Measurements from ENCODE around the gene OTOL1. TPM values are rescaled to one million over a fixed set of nuclear protein-coding genes. Genes with fewer than 3 reads are reported as not detected.

OTOL1 gene
- total RNA-seq, 1 experiment from 2014 or later = not detected

DNA sequence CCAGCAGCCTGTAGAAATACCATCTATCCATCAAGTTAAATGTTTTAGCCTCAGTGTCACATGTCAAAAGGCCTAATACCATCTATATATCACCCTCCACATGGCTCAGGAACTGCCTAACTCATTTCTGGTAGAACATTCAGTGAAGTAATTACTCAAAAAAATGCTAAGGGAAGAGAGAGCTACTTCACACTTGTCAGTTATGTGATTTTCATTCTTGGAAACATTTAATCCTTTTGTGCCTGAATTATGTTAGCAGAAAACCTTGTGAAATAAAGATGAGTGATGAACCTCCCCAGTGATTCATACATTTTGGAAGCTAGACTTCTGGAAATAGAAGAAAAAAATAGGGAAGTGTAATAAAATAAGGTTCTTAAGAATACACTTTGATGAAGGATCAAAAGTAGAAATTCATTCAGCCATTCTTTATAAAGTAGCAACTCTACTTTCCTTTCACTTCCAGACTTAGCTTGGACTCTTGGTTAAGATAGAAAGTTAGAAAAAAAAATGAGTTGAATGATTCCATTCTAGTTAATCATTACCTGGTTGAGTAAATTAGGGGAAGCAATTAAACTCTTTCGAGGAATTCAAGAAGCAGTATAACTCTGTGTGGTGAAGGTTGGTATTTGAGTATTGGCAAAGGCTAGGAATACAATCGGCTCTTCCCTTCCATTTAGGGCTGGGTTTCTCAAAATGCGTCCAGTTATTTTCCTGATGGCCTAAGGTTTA is 3.6 kb downstream of the OTOL1 start:
- ChIA-PET POLR2A (ENCODE audit: low non-redundant PET) (no interaction called here), CTCF (no interaction called here)
- TF ChIP-seq CTCF (conservative IDR thresholded peaks at IDR 0.05; ENCODE audit: low read depth, low read length) = no peak
- no peak for TF ChIP-seq EZH2 (IDR thresholded peaks at IDR 0.05; ENCODE audit: borderline replicate concordance, low read depth, low read length, poor library complexity, severe bottlenecking)
- Histone ChIP-seq H3K27me3 (replicated peaks; ENCODE audit: insufficient read depth, low read depth, low read length, poor library complexity) (no peaks in the 10 kb centered on the region), H3K4me1 (ENCODE audit: insufficient read depth, low read length, poor library complexity, severe bottlenecking) (no peaks in the 10 kb centered on the region), H3K4me3 (ENCODE audit: low read depth, low read length, poor library complexity, severe bottlenecking) (no peak overlapping the region), H3K27ac (ENCODE audit: low read depth, low read length, poor library complexity, severe bottlenecking) (no peak overlapping the region), H3K36me3 (ENCODE audit: insufficient read depth, low read length, poor library complexity, severe bottlenecking) (no peaks in the 10 kb centered on the region), H3K9me3 (ENCODE audit: low read depth, low read length, poor library complexity, severe bottlenecking) (no peaks in the 10 kb centered on the region)
- DNase-seq (ENCODE audit: low spot score) = no peak
- no TSS peak for BruUV-seq (replicated peaks)
- intact Hi-C loops (cut with micrococcal nuclease; ENCODE audit: unreplicated experiment) = no loop called here

DNA sequence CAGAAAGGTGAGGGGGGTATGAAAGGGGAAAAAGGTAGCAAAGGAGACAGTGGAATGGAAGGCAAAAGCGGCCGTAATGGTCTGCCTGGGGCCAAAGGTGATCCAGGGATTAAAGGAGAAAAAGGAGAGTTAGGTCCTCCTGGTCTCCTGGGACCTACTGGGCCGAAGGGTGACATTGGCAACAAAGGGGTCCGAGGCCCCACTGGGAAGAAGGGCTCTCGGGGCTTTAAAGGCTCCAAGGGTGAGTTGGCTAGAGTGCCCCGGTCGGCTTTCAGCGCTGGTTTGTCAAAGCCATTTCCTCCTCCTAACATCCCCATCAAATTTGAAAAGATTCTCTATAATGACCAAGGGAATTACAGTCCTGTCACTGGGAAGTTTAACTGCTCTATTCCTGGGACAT is 6.7 kb downstream of the OTOL1 start:
- H3K27me3 ChIP-seq (replicated peaks; ENCODE audit: insufficient read depth, low read depth, low read length, poor library complexity) = no peaks in the 10 kb centered on the region
- no peaks in the 10 kb centered on the region for H3K9me3 ChIP-seq (ENCODE audit: low read depth, low read length, poor library complexity, severe bottlenecking)
- intact Hi-C loops (cut with micrococcal nuclease; ENCODE audit: unreplicated experiment) = no loop called here
- BruUV-seq (replicated peaks) = no TSS peak
- H3K4me3 ChIP-seq (ENCODE audit: low read depth, low read length, poor library complexity, severe bottlenecking) = no peak overlapping the region
- H3K4me1 ChIP-seq (ENCODE audit: insufficient read depth, low read length, poor library complexity, severe bottlenecking) = no peaks in the 10 kb centered on the region
- no peak for DNase-seq (ENCODE audit: low spot score)
- ChIA-PET CTCF (no interaction called here), POLR2A (ENCODE audit: low non-redundant PET) (no interaction called here)
- no peak overlapping the region for H3K27ac ChIP-seq (ENCODE audit: low read depth, low read length, poor library complexity, severe bottlenecking)
- H3K36me3 ChIP-seq (ENCODE audit: insufficient read depth, low read length, poor library complexity, severe bottlenecking) = no peaks in the 10 kb centered on the region
- no peak for TF ChIP-seq EZH2 (IDR thresholded peaks at IDR 0.05; ENCODE audit: borderline replicate concordance, low read depth, low read length, poor library complexity, severe bottlenecking)
- TF ChIP-seq CTCF (conservative IDR thresholded peaks at IDR 0.05; ENCODE audit: low read depth, low read length) = no peak

DNA sequence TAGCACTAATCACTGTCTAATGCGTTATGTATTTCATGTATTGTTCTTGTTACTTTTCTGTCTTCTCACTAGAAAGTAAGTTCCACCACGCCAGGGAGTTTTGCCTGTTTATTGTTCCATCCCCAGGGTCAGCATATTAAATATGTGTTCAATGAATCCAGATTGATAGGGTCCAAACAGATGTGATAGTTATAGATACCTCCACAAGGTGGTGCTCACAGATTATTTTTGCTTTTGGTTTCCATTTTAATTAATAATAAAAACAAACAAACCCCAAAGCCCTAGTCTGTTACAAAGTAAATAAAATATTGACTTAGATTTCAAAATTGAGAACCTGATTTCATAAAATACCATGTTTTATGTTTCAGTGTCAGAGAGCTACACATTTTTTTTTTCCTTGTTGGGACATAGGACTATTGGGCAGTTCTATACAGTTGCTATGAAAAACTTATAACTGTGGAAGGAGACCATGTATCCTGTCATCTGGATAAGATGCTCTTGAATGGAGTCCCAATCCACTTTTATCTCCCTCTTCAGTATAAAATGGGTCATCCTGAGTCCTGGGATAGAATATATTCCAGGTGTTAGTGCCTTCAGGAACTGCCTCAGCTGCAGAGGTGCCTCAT is 12.4 kb downstream of the OTOL1 start:
- intact Hi-C loops (cut with micrococcal nuclease; ENCODE audit: unreplicated experiment) = no loop called here
- POLR2A ChIA-PET (ENCODE audit: low non-redundant PET) = no interaction called here
- peaks cover 21% of the 10 kb centered on the region for H3K4me1 ChIP-seq (ENCODE audit: insufficient read depth, low read length, poor library complexity, severe bottlenecking)
- peak; percentile 54 for DNase-seq (ENCODE audit: low spot score)
- H3K27ac ChIP-seq (ENCODE audit: low read depth, low read length, poor library complexity, severe bottlenecking) = no peak overlapping the region
- TF ChIP-seq CTCF (conservative IDR thresholded peaks at IDR 0.05; ENCODE audit: low read depth, low read length) (peak; percentile 71), EZH2 (IDR thresholded peaks at IDR 0.05; ENCODE audit: borderline replicate concordance, low read depth, low read length, poor library complexity, severe bottlenecking) (no peak)
- CTCF ChIA-PET = no interaction called here
- H3K4me3 ChIP-seq (ENCODE audit: low read depth, low read length, poor library complexity, severe bottlenecking) = no peak overlapping the region
- no peaks in the 10 kb centered on the region for H3K27me3 ChIP-seq (replicated peaks; ENCODE audit: insufficient read depth, low read depth, low read length, poor library complexity)
- no peaks in the 10 kb centered on the region for H3K36me3 ChIP-seq (ENCODE audit: insufficient read depth, low read length, poor library complexity, severe bottlenecking)
- no peaks in the 10 kb centered on the region for H3K9me3 ChIP-seq (ENCODE audit: low read depth, low read length, poor library complexity, severe bottlenecking)
- BruUV-seq (replicated peaks) = no TSS peak
